Vagina (tissue), 2 donors: ENCODE measurements around the gene RAB29.

Source experiments
- CTCF ChIP-seq, 3 experiments: fragments of 450-650 bp in 2 of 3; fragments of 200-600 bp in 1 of 3; sonication (generic) in 1 of 3; IDR thresholded peaks; one replicate each; pipeline ENCODE4 v1.5.1; 2017 to 2019; ENCODE audit warnings: antibody characterized with exemption in 3 of 3, mild to moderate bottlenecking in 2 of 3, moderate library complexity in 2 of 3
- POLR2A ChIP-seq, 2 donors: fragments of 450-650 bp; IDR thresholded peaks; one replicate each; pipeline ENCODE4 v1.6.1; 2017; ENCODE audit warnings: antibody characterized with exemption in 2 of 2, mild to moderate bottlenecking in 2 of 2, moderate library complexity in 2 of 2

- TF ChIP-seq CTCF (IDR thresholded peaks at IDR 0.05): no peak
- TF ChIP-seq POLR2A (IDR thresholded peaks at IDR 0.05): no peak
These were observed 17.2 kb upstream of the RAB29 start for GRCh38 chr1:205792481-205792881.
